PFSK-1 (cell line): ENCODE data around the gene SUSD2.

ENCODE experiments used
- POLR2AphosphoS5 ChIP-seq: IDR thresholded peaks from 2 replicates; pipeline ENCODE4 v1.6.1; 2012; ENCODE audit warnings: low read depth, mild to moderate bottlenecking, control low read depth, low read length, moderate library complexity
- TF ChIP-seq, protein P1 (sequence below), 2 experiments: IDR thresholded peaks; 2 replicates each; pipeline versions ENCODE4 v1.6.1 to v1.8.0; 2011 to 2012; ENCODE audit warnings: low read depth in 2 of 2, low read length in 2 of 2, control low read depth in 1 of 2, inconsistent platforms in 1 of 2, mild to moderate bottlenecking in 1 of 2, moderate library complexity in 1 of 2; ENCODE audit not compliant: insufficient read depth in 1 of 2

GRCh38 chr22:24185001-24185500, 3.8 kb downstream of the SUSD2 start:
- TF ChIP-seq, protein P1, sequence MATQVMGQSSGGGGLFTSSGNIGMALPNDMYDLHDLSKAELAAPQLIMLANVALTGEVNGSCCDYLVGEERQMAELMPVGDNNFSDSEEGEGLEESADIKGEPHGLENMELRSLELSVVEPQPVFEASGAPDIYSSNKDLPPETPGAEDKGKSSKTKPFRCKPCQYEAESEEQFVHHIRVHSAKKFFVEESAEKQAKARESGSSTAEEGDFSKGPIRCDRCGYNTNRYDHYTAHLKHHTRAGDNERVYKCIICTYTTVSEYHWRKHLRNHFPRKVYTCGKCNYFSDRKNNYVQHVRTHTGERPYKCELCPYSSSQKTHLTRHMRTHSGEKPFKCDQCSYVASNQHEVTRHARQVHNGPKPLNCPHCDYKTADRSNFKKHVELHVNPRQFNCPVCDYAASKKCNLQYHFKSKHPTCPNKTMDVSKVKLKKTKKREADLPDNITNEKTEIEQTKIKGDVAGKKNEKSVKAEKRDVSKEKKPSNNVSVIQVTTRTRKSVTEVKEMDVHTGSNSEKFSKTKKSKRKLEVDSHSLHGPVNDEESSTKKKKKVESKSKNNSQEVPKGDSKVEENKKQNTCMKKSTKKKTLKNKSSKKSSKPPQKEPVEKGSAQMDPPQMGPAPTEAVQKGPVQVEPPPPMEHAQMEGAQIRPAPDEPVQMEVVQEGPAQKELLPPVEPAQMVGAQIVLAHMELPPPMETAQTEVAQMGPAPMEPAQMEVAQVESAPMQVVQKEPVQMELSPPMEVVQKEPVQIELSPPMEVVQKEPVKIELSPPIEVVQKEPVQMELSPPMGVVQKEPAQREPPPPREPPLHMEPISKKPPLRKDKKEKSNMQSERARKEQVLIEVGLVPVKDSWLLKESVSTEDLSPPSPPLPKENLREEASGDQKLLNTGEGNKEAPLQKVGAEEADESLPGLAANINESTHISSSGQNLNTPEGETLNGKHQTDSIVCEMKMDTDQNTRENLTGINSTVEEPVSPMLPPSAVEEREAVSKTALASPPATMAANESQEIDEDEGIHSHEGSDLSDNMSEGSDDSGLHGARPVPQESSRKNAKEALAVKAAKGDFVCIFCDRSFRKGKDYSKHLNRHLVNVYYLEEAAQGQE (IDR thresholded peaks at IDR 0.05; ENCODE audit: insufficient read depth in 1 of 2, low read depth in 2 of 2, low read length in 2 of 2), result no peak
- TF ChIP-seq POLR2AphosphoS5, result no peak
